HEK293 (cell line): ENCODE results near the gene CD47.

Experiments
- CTCF ChIA-PET: fragments of 350-600 bp; formaldehyde crosslinking; extraction: SDS; loops from one replicate; lab custom pipeline; 2021; ENCODE audit warnings: antibody characterized with exemption; lab: Yijun Ruan, JAX
- POLR2A ChIA-PET: fragments of 300-600 bp; formaldehyde crosslinking; extraction: SDS; loops from one replicate; lab custom pipeline; 2020; ENCODE audit warnings: antibody characterized with exemption, inconsistent platforms; lab: Yijun Ruan, JAX
- H3K27ac ChIP-seq: fragments of 200-500 bp; sonication (Bioruptor generic); 2 replicates; pipeline ENCODE4 v1.5.1; 2014; ENCODE audit warnings: low read depth, low read length, control low read depth, inconsistent platforms; ENCODE audit errors: extremely low read depth
- H3K36me3 ChIP-seq, 2 experiments: fragments of 200-500 bp in 1 of 2; sonication (Bioruptor generic) in 1 of 2; 1 replicate in 1 of 2; 2 replicates in 1 of 2; pipeline ENCODE4 v1.5.1; 2014 to 2017; ENCODE audit warnings: inconsistent platforms in 2 of 2, low read length in 2 of 2; ENCODE audit not compliant: control insufficient read depth in 2 of 2, insufficient read depth in 1 of 2
- H3K4me1 ChIP-seq: fragments of 200-500 bp; sonication (Bioruptor generic); 2 replicates; pipeline ENCODE4 v1.5.1; 2014; ENCODE audit warnings: mild to moderate bottlenecking, low read length, inconsistent platforms; ENCODE audit not compliant: control insufficient read depth, insufficient read depth
- H3K4me3 ChIP-seq: 2 replicates; pipeline ENCODE4 v1.5.1; 2011; ENCODE audit warnings: low read depth, mild to moderate bottlenecking, control low read depth, low read length, moderate library complexity
- H3K9me3 ChIP-seq: fragments of 200-500 bp; sonication (Bioruptor generic); 2 replicates; pipeline ENCODE4 v1.5.1; 2014; ENCODE audit warnings: low read depth, low read length, inconsistent platforms; ENCODE audit not compliant: control insufficient read depth, insufficient read depth
- GLI2 ChIP-seq: fragments of 450-650 bp; formaldehyde crosslinking; IDR thresholded peaks from 2 replicates; pipeline ENCODE4; 2017; ENCODE audit warnings: missing biosample characterization, missing genetic modification characterization, low read depth, borderline replicate concordance
- GLIS2 ChIP-seq: fragments of 450-650 bp; formaldehyde crosslinking; IDR thresholded peaks from 2 replicates; pipeline ENCODE4 v1.5.1; 2016; ENCODE audit warnings: missing biosample characterization, missing genetic modification characterization
- KLF17 ChIP-seq: fragments of 450-650 bp; formaldehyde crosslinking; IDR thresholded peaks from 2 replicates; pipeline ENCODE4 v1.5.1; 2016; ENCODE audit warnings: missing biosample characterization, missing genetic modification characterization
- KLF7 ChIP-seq: fragments of 450-650 bp; formaldehyde crosslinking; IDR thresholded peaks from 2 replicates; pipeline ENCODE4 v1.5.1; 2016; ENCODE audit warnings: missing biosample characterization, missing genetic modification characterization, borderline replicate concordance
- PRDM4 ChIP-seq: fragments of 450-650 bp; formaldehyde crosslinking; IDR thresholded peaks from 2 replicates; pipeline ENCODE4 v1.5.1; 2017; ENCODE audit warnings: missing biosample characterization, missing genetic modification characterization
- REST ChIP-seq: fragments of 450-650 bp; formaldehyde crosslinking; IDR thresholded peaks from 2 replicates; pipeline ENCODE4 v1.5.1; 2016; ENCODE audit warnings: missing biosample characterization, missing genetic modification characterization
- TSHZ1 ChIP-seq: fragments of 450-650 bp; formaldehyde crosslinking; IDR thresholded peaks from 2 replicates; pipeline ENCODE4 v1.5.1; 2016; ENCODE audit warnings: missing biosample characterization, missing genetic modification characterization, borderline replicate concordance
- ZFP69B ChIP-seq: fragments of 450-650 bp; formaldehyde crosslinking; IDR thresholded peaks from 2 replicates; pipeline ENCODE4 v1.5.1; 2016; ENCODE audit warnings: missing biosample characterization, missing genetic modification characterization
- ZIC2 ChIP-seq: fragments of 450-650 bp; formaldehyde crosslinking; IDR thresholded peaks from 2 replicates; pipeline ENCODE4 v1.5.1; 2016; ENCODE audit warnings: missing biosample characterization, missing genetic modification characterization
- ZNF132 ChIP-seq: fragments of 450-650 bp; formaldehyde crosslinking; IDR thresholded peaks from 2 replicates; pipeline ENCODE4 v1.5.1; 2017; ENCODE audit warnings: missing biosample characterization, missing genetic modification characterization, borderline replicate concordance
- ZNF335 ChIP-seq: fragments of 450-650 bp; formaldehyde crosslinking; conservative IDR thresholded peaks from 2 replicates; pipeline ENCODE4 v1.5.1; 2016; ENCODE audit warnings: missing biosample characterization, missing genetic modification characterization
- ZNF473 ChIP-seq: fragments of 450-650 bp; formaldehyde crosslinking; IDR thresholded peaks from 2 replicates; pipeline ENCODE4 v1.5.1; 2017; ENCODE audit warnings: missing biosample characterization, missing genetic modification characterization
- ZNF48 ChIP-seq: fragments of 450-650 bp; formaldehyde crosslinking; IDR thresholded peaks from 2 replicates; pipeline ENCODE4 v1.5.1; 2016; ENCODE audit warnings: missing biosample characterization, missing genetic modification characterization
- ZNF549 ChIP-seq: fragments of 450-650 bp; IDR thresholded peaks from 2 replicates; pipeline ENCODE4 v1.5.1; 2018; ENCODE audit warnings: missing biosample characterization, missing genetic modification characterization, mild to moderate bottlenecking, inconsistent platforms, moderate library complexity
- ZNF704 ChIP-seq: fragments of 450-650 bp; formaldehyde crosslinking; IDR thresholded peaks from 2 replicates; pipeline ENCODE4 v1.5.1; 2016; ENCODE audit warnings: missing biosample characterization, missing genetic modification characterization
- ZSCAN4 ChIP-seq: fragments of 450-650 bp; formaldehyde crosslinking; IDR thresholded peaks from 2 replicates; pipeline ENCODE4 v1.5.1; 2017; ENCODE audit warnings: missing biosample characterization, missing genetic modification characterization

The CD47 gene

GRCh38 chr3:108011616-108012015, 79.2 kb downstream of the CD47 start:
- TF ChIP-seq ZSCAN4 (tag by site-specific recombination) = no peak
- no peak for TF ChIP-seq ZFP69B (tag by site-specific recombination)
- TF ChIP-seq ZIC2 (tag by site-specific recombination) = no peak
- no peak for TF ChIP-seq REST (tag by site-specific recombination)
- CTCF ChIA-PET = no interaction called here
- Histone ChIP-seq H3K9me3 (no peaks in the 10 kb centered on the region), H3K27ac (no peak overlapping the region), H3K4me3 (no peak overlapping the region), H3K36me3 (no peaks in the 10 kb centered on the region), H3K4me1 (no peaks in the 10 kb centered on the region)
- POLR2A ChIA-PET = no interaction called here

- H3K4me1 ChIP-seq = no peaks in the 10 kb centered on the region
- CTCF ChIA-PET = interaction anchor here (0.7 kb wide), 1 partner anchor 26 kb away, joined by 4 read pairs; no protein-coding TSS in a partner anchor
- POLR2A ChIA-PET = no interaction called here
- H3K9me3 ChIP-seq = no peaks in the 10 kb centered on the region
- H3K36me3 ChIP-seq = no peaks in the 10 kb centered on the region
- H3K27ac ChIP-seq = no peak overlapping the region
- no peak for TF ChIP-seq GLIS2 (tag by site-specific recombination)
- TF ChIP-seq KLF7 (tag by site-specific recombination) = no peak
- H3K4me3 ChIP-seq = no peak overlapping the region
These were observed 81.7 kb downstream of the CD47 start for GRCh38 chr3:108008931-108009639.

GRCh38 chr3:108008106-108008505, 82.7 kb downstream of the CD47 start:
- POLR2A ChIA-PET = no interaction called here
- no peaks in the 10 kb centered on the region for H3K4me1 ChIP-seq
- CTCF ChIA-PET = no interaction called here

More at GRCh38 chr3:108008106-108008505, 82.7 kb downstream of the CD47 start:
- H3K9me3 ChIP-seq = no peaks in the 10 kb centered on the region
- H3K36me3 ChIP-seq = no peaks in the 10 kb centered on the region
- TF ChIP-seq ZNF48 (tag by site-specific recombination) (no peak), ZNF335 (tag by site-specific recombination) (no peak), ZNF549 (tag by site-specific recombination) (no peak), ZNF473 (tag by site-specific recombination) (no peak), GLI2 (tag by site-specific recombination) (no peak), KLF17 (no peak), TSHZ1 (tag by site-specific recombination) (no peak), PRDM4 (tag by site-specific recombination) (no peak), ZNF704 (tag by site-specific recombination) (no peak), ZNF132 (no peak)
- H3K27ac ChIP-seq = no peak overlapping the region
- no peak overlapping the region for H3K4me3 ChIP-seq
